T-helper 1 cell treated with Interleukin-12 subunit alpha and Interleukin-12 subunit beta and Interleukin-4 antibody, amounts not matched to agents 30 μg/mL and 1 μg/mL, for 36 hours (primary cell): Measurements from ENCODE around the gene FBXO33.

Source experiments
- H3K27ac Mint-ChIP-seq: one replicate; pipeline ENCODE4 v1.8.0; 2021; ENCODE audit warnings: mild to moderate bottlenecking, mixed read lengths
- H3K27me3 Mint-ChIP-seq: one replicate; pipeline ENCODE4 v1.8.0; 2021; ENCODE audit warnings: low read depth, mixed read lengths
- H3K36me3 Mint-ChIP-seq: one replicate; pipeline ENCODE4 v1.8.0; 2021; ENCODE audit warnings: low read depth, mixed read lengths
- H3K4me1 Mint-ChIP-seq: one replicate; pipeline ENCODE4 v1.8.0; 2021; ENCODE audit warnings: low read depth, mixed read lengths
- H3K4me3 Mint-ChIP-seq: one replicate; pipeline ENCODE4 v1.8.0; 2021; ENCODE audit warnings: mild to moderate bottlenecking, moderate library complexity, mixed read lengths
- H3K9me3 Mint-ChIP-seq: one replicate; pipeline ENCODE4 v1.8.0; 2021; ENCODE audit warnings: mixed read lengths

FBXO33 gene

GRCh38 chr14:39406560-39406959 is 25.7 kb downstream of the FBXO33 start:
- peaks cover 3% of the 10 kb centered on the region for H3K4me1 Mint-ChIP-seq
- no peak overlapping the region for H3K27ac Mint-ChIP-seq

GRCh38 chr14:39398382-39398781 is 33.9 kb downstream of the FBXO33 start:
- H3K4me3 Mint-ChIP-seq: no peak overlapping the region
- no peaks in the 10 kb centered on the region for H3K9me3 Mint-ChIP-seq
- H3K36me3 Mint-ChIP-seq: peaks cover 29% of the 10 kb centered on the region
- H3K4me1 Mint-ChIP-seq: peaks cover 3% of the 10 kb centered on the region
- H3K27me3 Mint-ChIP-seq: no peaks in the 10 kb centered on the region
- H3K27ac Mint-ChIP-seq: no peak overlapping the region

More at GRCh38 chr14:39406560-39406959, 25.7 kb downstream of the FBXO33 start:
- Mint-ChIP-seq H3K4me3 (no peak overlapping the region), H3K9me3 (peaks cover 29% of the 10 kb centered on the region), H3K27me3 (no peaks in the 10 kb centered on the region), H3K36me3 (peaks cover 24% of the 10 kb centered on the region)

- H3K27me3 Mint-ChIP-seq: no peaks in the 10 kb centered on the region
- no peak overlapping the region for H3K27ac Mint-ChIP-seq
- peaks cover 27% of the 10 kb centered on the region for H3K36me3 Mint-ChIP-seq
Measured at GRCh38 chr14:39396448-39396847, 35.8 kb downstream of the FBXO33 start.

GRCh38 chr14:39395555-39396254 is 36.5 kb downstream of the FBXO33 start:
- H3K27ac Mint-ChIP-seq: no peak overlapping the region
- no peaks in the 10 kb centered on the region for H3K9me3 Mint-ChIP-seq
- peaks cover 3% of the 10 kb centered on the region for H3K4me1 Mint-ChIP-seq
- H3K4me3 Mint-ChIP-seq: no peak overlapping the region
- no peaks in the 10 kb centered on the region for H3K27me3 Mint-ChIP-seq
- H3K36me3 Mint-ChIP-seq: peaks cover 23% of the 10 kb centered on the region

More at GRCh38 chr14:39396448-39396847, 35.8 kb downstream of the FBXO33 start:
- Mint-ChIP-seq H3K4me3 (no peak overlapping the region), H3K4me1 (peaks cover 3% of the 10 kb centered on the region), H3K9me3 (no peaks in the 10 kb centered on the region)

GRCh38 chr14:39393289-39393688 is 38.9 kb downstream of the FBXO33 start:
- Mint-ChIP-seq H3K9me3 (no peaks in the 10 kb centered on the region), H3K36me3 (peaks cover 12% of the 10 kb centered on the region), H3K4me3 (no peak overlapping the region), H3K27ac (no peak overlapping the region), H3K4me1 (peaks cover 3% of the 10 kb centered on the region), H3K27me3 (no peaks in the 10 kb centered on the region)

- peaks cover 4% of the 10 kb centered on the region for H3K36me3 Mint-ChIP-seq
- H3K4me3 Mint-ChIP-seq: no peak overlapping the region
- no peaks in the 10 kb centered on the region for H3K9me3 Mint-ChIP-seq
- H3K27ac Mint-ChIP-seq: no peak overlapping the region
- H3K4me1 Mint-ChIP-seq: peaks cover 15% of the 10 kb centered on the region
- no peaks in the 10 kb centered on the region for H3K27me3 Mint-ChIP-seq
Measured at GRCh38 chr14:39384177-39384576, 48.1 kb downstream of the FBXO33 start.

- no peak overlapping the region for H3K4me3 Mint-ChIP-seq
- H3K4me1 Mint-ChIP-seq: peaks cover 15% of the 10 kb centered on the region
- no peaks in the 10 kb centered on the region for H3K9me3 Mint-ChIP-seq
- no peak overlapping the region for H3K27ac Mint-ChIP-seq
- H3K36me3 Mint-ChIP-seq: peaks cover 4% of the 10 kb centered on the region
- no peaks in the 10 kb centered on the region for H3K27me3 Mint-ChIP-seq
Measured at GRCh38 chr14:39383741-39384140, 48.5 kb downstream of the FBXO33 start.

- no peak overlapping the region for H3K27ac Mint-ChIP-seq
- H3K4me1 Mint-ChIP-seq: peaks cover 15% of the 10 kb centered on the region
- H3K27me3 Mint-ChIP-seq: no peaks in the 10 kb centered on the region
- no peaks in the 10 kb centered on the region for H3K9me3 Mint-ChIP-seq
- no peak overlapping the region for H3K4me3 Mint-ChIP-seq
- H3K36me3 Mint-ChIP-seq: peaks cover 2% of the 10 kb centered on the region
Measured at GRCh38 chr14:39383026-39383660, 49.1 kb downstream of the FBXO33 start.

- Mint-ChIP-seq H3K4me1 (peaks cover 15% of the 10 kb centered on the region), H3K27ac (no peak overlapping the region), H3K36me3 (peaks cover 2% of the 10 kb centered on the region), H3K27me3 (no peaks in the 10 kb centered on the region), H3K9me3 (no peaks in the 10 kb centered on the region), H3K4me3 (no peak overlapping the region)
Measured at GRCh38 chr14:39382463-39382862, 49.8 kb downstream of the FBXO33 start.

- no peak overlapping the region for H3K27ac Mint-ChIP-seq
- peaks cover 15% of the 10 kb centered on the region for H3K4me1 Mint-ChIP-seq
- H3K9me3 Mint-ChIP-seq: no peaks in the 10 kb centered on the region
- H3K4me3 Mint-ChIP-seq: no peak overlapping the region
- peaks cover 4% of the 10 kb centered on the region for H3K36me3 Mint-ChIP-seq
- H3K27me3 Mint-ChIP-seq: no peaks in the 10 kb centered on the region
Measured at GRCh38 chr14:39381366-39381765, 50.9 kb downstream of the FBXO33 start.

GRCh38 chr14:39376667-39377403 is 55.4 kb downstream of the FBXO33 start:
- no peak overlapping the region for H3K4me3 Mint-ChIP-seq
- H3K27ac Mint-ChIP-seq: no peak overlapping the region
- no peaks in the 10 kb centered on the region for H3K27me3 Mint-ChIP-seq
- peaks cover 4% of the 10 kb centered on the region for H3K36me3 Mint-ChIP-seq
- no peaks in the 10 kb centered on the region for H3K4me1 Mint-ChIP-seq
- H3K9me3 Mint-ChIP-seq: no peaks in the 10 kb centered on the region

- no peak overlapping the region for H3K27ac Mint-ChIP-seq
- H3K9me3 Mint-ChIP-seq: no peaks in the 10 kb centered on the region
- H3K4me1 Mint-ChIP-seq: no peaks in the 10 kb centered on the region
- H3K27me3 Mint-ChIP-seq: no peaks in the 10 kb centered on the region
- H3K4me3 Mint-ChIP-seq: no peak overlapping the region
- peaks cover 9% of the 10 kb centered on the region for H3K36me3 Mint-ChIP-seq
Measured at GRCh38 chr14:39374851-39375250, 57.4 kb downstream of the FBXO33 start.

GRCh38 chr14:39372656-39373055 is 59.6 kb downstream of the FBXO33 start:
- Mint-ChIP-seq H3K36me3 (peaks cover 9% of the 10 kb centered on the region), H3K4me3 (no peak overlapping the region), H3K27ac (no peak overlapping the region), H3K4me1 (no peaks in the 10 kb centered on the region), H3K9me3 (no peaks in the 10 kb centered on the region), H3K27me3 (no peaks in the 10 kb centered on the region)

GRCh38 chr14:39370415-39370814 is 61.8 kb downstream of the FBXO33 start:
- H3K9me3 Mint-ChIP-seq: peaks cover 6% of the 10 kb centered on the region
- no peaks in the 10 kb centered on the region for H3K27me3 Mint-ChIP-seq
- H3K27ac Mint-ChIP-seq: no peak overlapping the region
- peaks cover 11% of the 10 kb centered on the region for H3K36me3 Mint-ChIP-seq
- no peaks in the 10 kb centered on the region for H3K4me1 Mint-ChIP-seq
- H3K4me3 Mint-ChIP-seq: no peak overlapping the region

- H3K36me3 Mint-ChIP-seq: peaks cover 23% of the 10 kb centered on the region
- H3K4me1 Mint-ChIP-seq: no peaks in the 10 kb centered on the region
- H3K27ac Mint-ChIP-seq: no peak overlapping the region
- H3K4me3 Mint-ChIP-seq: no peak overlapping the region
- no peaks in the 10 kb centered on the region for H3K27me3 Mint-ChIP-seq
- peaks cover 14% of the 10 kb centered on the region for H3K9me3 Mint-ChIP-seq
Measured at GRCh38 chr14:39369029-39369428, 63.2 kb downstream of the FBXO33 start.
